Measurements from ENCODE around the gene GNG11.

The GNG11 gene

GRCh38 chr7:93921607-93922566 is at the start of gene GNG11:
GNG11 (plus strand) TSS chr7:93921735; CDS start chr7:93922138, 403 bp downstream.
- DNase-seq (ENCODE audit: insufficient read length, low spot score) (no peak), FAIRE-seq (no peak)
- TF ChIP-seq CTCF (IDR thresholded peaks at IDR 0.05; ENCODE audit: insufficient read depth, missing control alignments): no peak

GRCh38 chr7:93873998-93874574 is 47.4 kb upstream of the GNG11 start:
- FAIRE-seq (no peak), DNase-seq (ENCODE audit: insufficient read length, low spot score) (no peak)
- TF ChIP-seq CTCF (IDR thresholded peaks at IDR 0.05; ENCODE audit: insufficient read depth, missing control alignments): no peak

GRCh38 chr7:93877742-93878141 is 43.8 kb upstream of the GNG11 start:
- no peak for TF ChIP-seq CTCF (IDR thresholded peaks at IDR 0.05; ENCODE audit: insufficient read depth, missing control alignments)
- no peak for FAIRE-seq
- no peak for DNase-seq (ENCODE audit: insufficient read length, low spot score)

- FAIRE-seq: no peak
- no peak for DNase-seq (ENCODE audit: insufficient read length, low spot score)
- TF ChIP-seq CTCF (IDR thresholded peaks at IDR 0.05; ENCODE audit: insufficient read depth, missing control alignments): no peak
These were observed 42.2 kb upstream of the GNG11 start for GRCh38 chr7:93879356-93879755.

GRCh38 chr7:93882468-93882867 is 39.1 kb upstream of the GNG11 start:
- FAIRE-seq: no peak
- no peak for DNase-seq (ENCODE audit: insufficient read length, low spot score)

GRCh38 chr7:93883078-93883916 is 38.2 kb upstream of the GNG11 start:
- DNase-seq (ENCODE audit: insufficient read length, low spot score): no peak

More at GRCh38 chr7:93882468-93882867, 39.1 kb upstream of the GNG11 start:
- TF ChIP-seq CTCF (IDR thresholded peaks at IDR 0.05; ENCODE audit: insufficient read depth, missing control alignments): no peak

More at GRCh38 chr7:93883078-93883916, 38.2 kb upstream of the GNG11 start:
- FAIRE-seq: no peak
- TF ChIP-seq CTCF (IDR thresholded peaks at IDR 0.05; ENCODE audit: insufficient read depth, missing control alignments): peak; percentile 17
